DOHH2 (cell line): Measurements from ENCODE around the gene CDK16.

Source experiments
- CTCF ChIP-seq: fragments of 200-600 bp; sonication (generic); IDR thresholded peaks from one replicate; pipeline ENCODE4 v1.5.1; 2014; ENCODE audit warnings: antibody characterized with exemption, mild to moderate bottlenecking, low read depth, low read length; ENCODE audit not compliant: poor library complexity, severe bottlenecking
- EZH2phosphoT487 ChIP-seq: fragments of 200-600 bp; sonication (generic); IDR thresholded peaks from 2 replicates; pipeline ENCODE4 v1.6.1; 2017; ENCODE audit warnings: borderline replicate concordance, mild to moderate bottlenecking, antibody characterized with exemption, low read length, moderate library complexity, mixed read lengths

GRCh38 chrX:47198026-47198686 lies 20.3 kb upstream of the CDK16 start:
- TF ChIP-seq CTCF: no peak
- TF ChIP-seq EZH2phosphoT487: no peak
